HG03139 (cell line): Measurements from ENCODE around the gene NRIP1.

Experiments used
- ATAC-seq: cut with Tn5 transposase; IDR thresholded peaks from one replicate; pipeline ENCODE4 v1.9.1; 2021; ENCODE audit not compliant: unreplicated experiment

NRIP1 gene

GRCh38 chr21:15066123-15066575 is 1.3 kb upstream of the NRIP1 start:
- ATAC-seq: no peak

GRCh38 chr21:15065392-15066122 is 757 bp upstream of the NRIP1 start:
- ATAC-seq: no peak

- ATAC-seq: peak; percentile 2
Observed at GRCh38 chr21:15063814-15064575, 805 bp downstream of the NRIP1 start.

- no peak for ATAC-seq
Observed at GRCh38 chr21:15063081-15063813, 1.6 kb downstream of the NRIP1 start.

GRCh38 chr21:15062606-15062965 is 2.2 kb downstream of the NRIP1 start:
- ATAC-seq: no peak

- no peak for ATAC-seq
Observed at GRCh38 chr21:15061747-15062605, 2.8 kb downstream of the NRIP1 start.

GRCh38 chr21:15061279-15061678 is 3.5 kb downstream of the NRIP1 start:
- ATAC-seq: no peak

GRCh38 chr21:15060543-15061175 is 4.1 kb downstream of the NRIP1 start:
- ATAC-seq: no peak

GRCh38 chr21:15059397-15059796 is 5.4 kb downstream of the NRIP1 start:
- ATAC-seq: no peak

GRCh38 chr21:15058854-15059263 is 5.9 kb downstream of the NRIP1 start:
- no peak for ATAC-seq

- ATAC-seq: no peak
Observed at GRCh38 chr21:15057285-15057684, 7.5 kb downstream of the NRIP1 start.

GRCh38 chr21:15054606-15055239 is 10.1 kb downstream of the NRIP1 start:
- ATAC-seq: no peak

GRCh38 chr21:15054089-15054488 is 10.7 kb downstream of the NRIP1 start:
- ATAC-seq: no peak

GRCh38 chr21:15053500-15053899 is 11.3 kb downstream of the NRIP1 start:
- no peak for ATAC-seq

- peak; percentile 26 for ATAC-seq
Observed at GRCh38 chr21:15052459-15052763, 12.4 kb downstream of the NRIP1 start.

GRCh38 chr21:15051644-15052458 is 12.9 kb downstream of the NRIP1 start:
- ATAC-seq: peak; percentile 49

GRCh38 chr21:15050568-15051377 is 14.0 kb downstream of the NRIP1 start:
- no peak for ATAC-seq

GRCh38 chr21:15045017-15045416 is 19.8 kb downstream of the NRIP1 start:
- no peak for ATAC-seq
